NCI-H128 (cell line): ENCODE measurements around the gene RNU5D-1.
"Not testable (repeated sequence)": the region's sequence is repeated elsewhere in the genome, so short reads cannot be mapped to it uniquely, and the experiment has no call there.

Experiments
- DNase-seq: peaks from one replicate; lab custom pipeline; 2025; ENCODE audit not compliant: unreplicated experiment; lab: John Stamatoyannopoulos, UW

RNU5D-1 gene

GRCh38 chr1:44700573-44700972 is 30.4 kb downstream of the RNU5D-1 start:
- DNase-seq: no peak

GRCh38 chr1:44699375-44699774 is 31.6 kb downstream of the RNU5D-1 start:
- not testable (repeated sequence) for DNase-seq

DNA sequence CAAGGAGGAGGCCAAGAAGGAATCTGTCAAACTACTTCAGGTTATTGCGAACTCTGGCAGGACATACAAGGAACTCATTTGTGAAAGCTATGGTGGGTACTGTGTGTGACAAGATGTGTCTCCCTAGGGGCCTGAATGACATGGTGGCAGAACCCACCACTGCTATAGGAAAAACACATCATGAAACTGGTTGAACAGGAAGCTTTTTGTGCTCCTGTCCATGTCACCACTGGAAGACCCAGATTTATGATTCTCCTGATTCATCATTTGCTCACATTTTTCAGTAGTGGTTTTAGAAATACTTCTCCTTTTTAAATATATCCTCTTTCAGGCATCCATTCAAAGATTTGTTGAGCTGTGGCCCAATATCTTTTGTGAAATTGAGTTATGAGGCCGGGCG is 32.8 kb downstream of the RNU5D-1 start:
- DNase-seq: no peak

DNA sequence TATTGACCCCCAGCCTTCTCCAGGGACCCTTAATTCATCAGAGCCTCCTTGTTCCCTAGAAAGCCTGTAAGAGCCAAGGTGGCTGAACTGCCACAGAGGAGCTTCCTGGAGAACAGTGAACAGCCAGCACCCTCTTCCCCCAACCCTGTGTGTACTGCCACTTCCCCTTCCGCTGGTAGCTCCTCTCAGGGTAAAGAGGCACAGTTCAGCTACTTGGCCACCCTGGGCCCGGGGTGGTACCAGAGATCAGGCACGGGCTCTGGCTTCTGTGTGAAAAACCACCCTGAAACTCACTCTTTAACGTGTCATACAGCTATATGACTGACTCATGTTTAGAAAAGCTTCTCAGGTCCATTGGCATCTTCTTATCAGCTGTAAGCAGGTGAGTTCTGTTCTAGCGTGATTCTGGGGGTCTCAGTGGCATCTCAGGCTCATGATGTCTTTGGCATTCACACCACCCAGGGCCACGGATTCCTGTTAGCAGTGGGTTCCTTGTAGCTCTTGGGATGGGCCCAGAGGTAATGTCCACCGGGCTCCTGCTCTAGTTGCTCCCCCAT is 34.1 kb downstream of the RNU5D-1 start:
- DNase-seq: no peak

DNA sequence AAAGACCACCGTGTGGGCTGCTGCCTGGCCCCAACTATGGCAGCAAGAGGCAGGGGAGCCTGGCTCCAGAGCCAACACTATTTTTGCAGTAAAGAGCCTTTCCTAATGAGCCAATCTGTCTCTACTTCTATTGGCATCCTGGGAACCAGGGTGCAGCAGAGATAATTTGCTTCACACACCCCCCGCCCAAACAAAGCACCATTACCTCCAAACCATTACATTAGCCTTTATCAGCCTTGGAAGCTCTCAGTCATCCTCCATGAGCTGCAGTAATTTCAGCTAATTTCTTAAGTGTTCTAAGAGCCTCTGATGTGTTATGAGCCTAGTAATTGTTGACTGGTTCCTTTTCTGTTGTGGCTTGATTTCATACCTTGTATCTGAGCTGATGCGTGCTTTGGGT is 34.9 kb downstream of the RNU5D-1 start:
- DNase-seq: no peak

DNA sequence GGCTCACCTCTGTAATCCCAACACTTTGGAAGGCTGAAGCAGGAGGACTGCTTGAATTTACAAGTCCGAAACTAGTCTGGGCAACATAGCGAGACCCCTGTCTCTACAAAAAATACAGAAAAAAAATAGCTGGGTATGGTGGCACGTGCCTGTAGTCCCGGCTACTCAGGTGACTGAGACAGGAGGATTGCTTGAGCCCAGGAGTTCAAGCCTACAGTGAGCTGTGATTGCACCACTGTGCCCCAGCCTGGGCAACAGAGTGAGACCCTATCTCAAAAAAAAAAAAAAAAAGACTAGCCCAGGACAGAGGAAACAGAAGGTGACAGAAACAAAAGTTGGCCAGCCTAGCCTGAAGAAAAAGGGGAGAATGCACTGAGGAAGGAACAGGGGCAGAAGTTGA is 35.3 kb downstream of the RNU5D-1 start:
- no peak for DNase-seq

DNA sequence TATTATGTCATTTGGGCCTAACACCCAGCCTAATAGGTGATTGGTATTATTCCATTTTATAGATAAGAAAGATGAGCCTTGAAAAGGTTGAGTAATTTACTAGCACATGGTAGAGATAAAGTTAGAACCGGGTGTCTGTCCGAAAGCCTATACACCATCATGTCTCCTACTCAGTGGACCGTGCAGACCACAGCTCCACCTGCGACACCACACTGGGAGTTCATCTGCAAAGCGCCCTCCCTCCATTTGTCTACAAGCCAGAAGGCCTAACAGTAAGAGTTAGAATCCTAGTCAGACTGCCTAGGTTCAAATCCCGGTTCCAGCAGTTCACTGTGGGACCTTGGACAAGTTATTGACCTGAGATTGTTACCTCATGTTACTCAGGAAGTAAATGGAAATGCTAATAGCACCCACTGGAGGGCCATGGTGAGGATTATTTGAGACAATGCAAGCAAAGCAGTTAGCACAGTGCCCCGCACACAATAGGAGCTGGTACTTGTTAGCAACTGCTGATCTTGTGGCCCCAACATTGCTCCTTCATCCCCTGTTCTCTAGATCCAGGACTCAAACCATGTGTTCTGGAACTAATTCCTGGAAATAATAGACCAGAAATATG is 36.0 kb downstream of the RNU5D-1 start:
- no peak for DNase-seq

DNA sequence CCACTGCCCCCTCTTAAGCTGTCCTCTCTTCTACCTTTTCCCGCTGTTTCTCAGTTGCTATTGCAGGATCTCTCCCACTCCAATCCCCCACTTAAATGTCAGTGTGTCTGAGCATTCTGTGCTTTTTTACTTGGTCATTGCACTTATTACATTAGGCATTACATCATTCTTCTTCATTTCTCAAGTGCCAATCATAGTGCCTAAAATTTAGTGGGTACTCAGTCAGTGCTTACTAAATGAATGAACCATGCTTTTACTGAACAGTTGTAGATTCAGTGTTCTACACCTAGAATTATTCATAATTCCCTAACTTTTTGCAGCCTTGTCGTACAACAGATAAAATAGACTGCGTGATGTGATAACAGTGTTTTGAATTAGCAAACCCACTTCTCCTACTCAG is 37.1 kb downstream of the RNU5D-1 start:
- no peak for DNase-seq

- DNase-seq: no peak
Observed at GRCh38 chr1:44693159-44693558, 37.8 kb downstream of the RNU5D-1 start.

DNA sequence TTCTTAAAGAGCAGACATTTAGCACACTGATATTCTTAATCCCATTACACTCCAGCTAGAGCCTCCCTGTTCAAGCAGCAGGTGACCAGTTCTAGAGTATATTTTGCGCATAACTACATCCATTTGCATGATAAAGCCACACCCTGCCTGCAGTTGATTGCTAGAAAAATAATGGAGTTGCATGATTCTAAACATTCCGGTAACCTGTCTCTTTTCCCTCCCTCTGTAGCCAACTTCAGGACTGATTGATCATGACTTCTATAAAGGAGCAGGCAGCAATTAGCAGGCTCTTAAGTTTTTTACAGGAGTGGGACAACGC is 41.6 kb downstream of the RNU5D-1 start:
- no peak for DNase-seq

DNA sequence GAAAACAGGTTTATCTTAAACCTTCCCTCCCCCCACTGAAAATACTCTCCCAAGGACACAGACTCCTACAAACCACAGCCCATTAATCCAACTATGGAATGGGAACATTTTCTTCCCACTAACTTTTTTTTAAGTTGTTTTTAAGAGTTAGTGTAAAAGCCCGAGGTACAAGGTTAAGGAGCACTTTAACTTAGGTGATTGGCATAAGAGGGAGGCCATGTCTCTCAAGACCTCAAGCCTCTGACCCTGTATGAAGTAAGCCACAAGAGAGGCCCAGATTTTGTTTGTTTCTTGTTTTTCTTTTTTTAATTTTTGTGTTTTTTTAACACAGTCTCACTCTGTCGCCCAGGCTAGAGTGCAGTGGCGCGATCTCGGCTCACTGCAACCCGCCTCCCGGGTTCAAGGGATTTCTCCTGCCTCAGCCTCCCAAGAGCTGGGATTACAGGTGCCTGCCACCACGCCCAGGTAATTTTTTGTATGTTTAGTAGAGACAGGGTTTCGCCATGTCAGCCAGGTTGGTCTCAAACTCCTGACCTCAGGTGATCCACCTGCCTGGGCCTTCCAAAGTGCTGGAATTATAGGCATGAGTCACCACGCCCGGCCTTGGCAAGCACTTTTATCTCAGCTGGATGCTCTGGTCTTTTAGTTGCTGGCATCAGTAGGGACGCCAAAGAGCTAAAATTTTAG is 42.1 kb downstream of the RNU5D-1 start:
- no peak for DNase-seq

GRCh38 chr1:44685881-44686280 is 45.1 kb downstream of the RNU5D-1 start:
- no peak for DNase-seq

DNA sequence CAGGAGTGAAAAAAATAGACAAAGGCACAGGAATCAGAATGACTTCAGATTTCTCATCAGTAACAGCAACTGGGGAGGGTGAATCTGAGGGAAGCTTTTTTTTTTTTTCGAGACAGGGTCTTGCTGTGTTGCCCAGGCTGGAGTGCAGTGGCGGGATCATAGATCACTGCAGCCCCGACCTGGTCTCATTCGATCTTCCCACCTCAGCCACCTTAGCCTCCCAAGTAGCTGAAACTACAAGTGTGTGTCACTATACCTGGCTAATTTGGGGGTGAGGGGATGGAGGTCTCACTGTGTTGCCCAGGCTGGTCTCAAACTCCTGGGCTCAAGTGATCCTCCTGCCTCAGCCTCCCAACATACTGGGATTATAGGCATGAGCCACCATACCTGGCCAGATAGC is 45.8 kb downstream of the RNU5D-1 start:
- no peak for DNase-seq

DNA sequence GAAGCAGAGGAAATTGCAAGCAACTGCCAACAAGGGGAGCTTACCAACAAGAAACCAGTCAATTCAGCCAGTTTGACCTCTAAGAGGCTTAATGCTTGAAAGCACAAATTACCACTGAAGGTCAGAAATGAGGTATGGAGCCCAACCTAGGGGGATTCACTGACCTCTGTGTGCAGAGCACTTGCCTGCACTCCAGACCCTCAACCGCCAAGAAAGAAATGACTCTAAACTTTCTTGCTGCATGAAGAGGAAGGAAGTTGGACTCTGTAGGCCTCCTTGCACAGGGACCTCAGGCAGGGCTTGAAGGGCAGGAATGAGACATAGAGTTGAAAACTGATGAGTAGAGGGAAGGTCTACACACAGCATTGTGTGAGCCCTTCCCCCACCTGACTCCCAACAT is 46.4 kb downstream of the RNU5D-1 start:
- DNase-seq: no peak

GRCh38 chr1:44682883-44683265 is 48.1 kb downstream of the RNU5D-1 start:
- DNase-seq: no peak

DNA sequence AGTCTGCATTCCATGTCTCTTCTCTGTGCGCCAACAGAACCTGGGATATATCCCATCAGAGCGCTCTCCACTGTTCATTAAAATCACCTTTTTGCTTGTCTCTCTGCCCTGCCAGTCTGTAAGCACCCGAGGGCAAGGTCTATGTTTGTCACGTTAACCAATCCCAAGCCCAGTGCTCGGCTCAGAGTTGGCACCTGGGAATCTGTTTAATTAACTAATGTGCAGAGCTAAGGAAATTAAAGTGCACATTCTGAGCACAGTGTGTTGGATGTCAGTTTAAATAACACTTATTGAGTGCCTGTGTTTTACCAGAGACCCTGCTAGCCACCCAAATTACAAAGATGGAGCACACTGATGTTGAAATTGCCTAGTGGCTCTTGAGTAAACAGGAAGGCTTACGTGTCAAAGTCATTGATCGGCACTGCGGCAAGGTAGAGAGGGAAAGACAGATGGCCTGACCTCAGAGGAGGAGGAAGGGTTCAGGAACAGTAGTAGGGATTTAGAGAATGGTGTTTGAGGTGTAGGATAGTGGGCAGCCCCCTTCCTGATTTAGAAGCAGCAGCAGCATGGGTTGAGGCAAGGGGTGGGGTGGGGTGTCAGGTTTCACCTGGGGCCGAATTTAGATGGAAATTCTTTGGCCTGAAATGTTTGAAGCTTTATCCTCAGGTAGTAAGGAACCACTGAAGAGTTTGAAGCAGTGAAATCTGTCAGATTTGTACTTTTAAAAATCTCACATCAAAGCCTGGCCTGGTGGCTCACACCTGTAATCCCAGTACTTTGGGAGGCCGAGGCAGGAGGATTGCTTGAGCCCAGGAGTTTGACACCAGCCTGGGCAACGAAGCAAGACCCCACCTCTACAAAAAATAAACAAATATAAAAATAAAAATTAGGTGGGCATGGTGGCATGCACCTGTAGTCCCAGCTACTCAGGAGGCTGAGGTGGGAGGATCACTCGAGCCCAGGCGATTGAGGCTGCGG is 48.8 kb downstream of the RNU5D-1 start:
- DNase-seq: no peak
